HG02840 (cell line): Measurements from ENCODE around the gene FBXO30.

Experiments used
- ATAC-seq: cut with Tn5 transposase; IDR thresholded peaks from one replicate; pipeline ENCODE4 v1.9.1; 2021; ENCODE audit warnings: mild to moderate bottlenecking, moderate library complexity, moderate number of reproducible peaks; ENCODE audit not compliant: unreplicated experiment, low FRiP score

The FBXO30 gene

GRCh38 chr6:145822456-145822855, 7.9 kb upstream of the FBXO30 start:
- ATAC-seq = no peak

GRCh38 chr6:145819994-145820393, 5.4 kb upstream of the FBXO30 start:
- no peak for ATAC-seq

GRCh38 chr6:145818796-145819195, 4.2 kb upstream of the FBXO30 start:
- ATAC-seq = no peak

- no peak for ATAC-seq
Observed at GRCh38 chr6:145816392-145816791, 1.8 kb upstream of the FBXO30 start.

GRCh38 chr6:145815309-145816274, 997 bp upstream of the FBXO30 start:
- ATAC-seq = peak; percentile 3

GRCh38 chr6:145814035-145814500, 527 bp downstream of the FBXO30 start:
- ATAC-seq = peak; percentile 15

- ATAC-seq = no peak
Observed at GRCh38 chr6:145813285-145814034, 1.1 kb downstream of the FBXO30 start.

- ATAC-seq = no peak
Observed at GRCh38 chr6:145811741-145812140, 2.9 kb downstream of the FBXO30 start.

- ATAC-seq = no peak
Observed at GRCh38 chr6:145809785-145810184, 4.8 kb downstream of the FBXO30 start.

- peak; percentile 46 for ATAC-seq
Observed at GRCh38 chr6:145809211-145809610, 5.4 kb downstream of the FBXO30 start.

GRCh38 chr6:145808239-145808638, 6.4 kb downstream of the FBXO30 start:
- no peak for ATAC-seq

GRCh38 chr6:145802141-145802540, 12.5 kb downstream of the FBXO30 start:
- ATAC-seq = no peak

GRCh38 chr6:145801021-145801420, 13.6 kb downstream of the FBXO30 start:
- no peak for ATAC-seq

- no peak for ATAC-seq
Observed at GRCh38 chr6:145798530-145798929, 16.1 kb downstream of the FBXO30 start.

GRCh38 chr6:145789443-145789842, 25.2 kb downstream of the FBXO30 start:
- ATAC-seq = no peak

GRCh38 chr6:145787688-145788087, 26.9 kb downstream of the FBXO30 start:
- no peak for ATAC-seq

GRCh38 chr6:145784683-145785082, 29.9 kb downstream of the FBXO30 start:
- peak; percentile 63 for ATAC-seq

- no peak for ATAC-seq
Observed at GRCh38 chr6:145783796-145784195, 30.8 kb downstream of the FBXO30 start.

GRCh38 chr6:145772846-145773245, 41.7 kb downstream of the FBXO30 start:
- ATAC-seq = no peak

GRCh38 chr6:145765449-145765848, 49.1 kb downstream of the FBXO30 start:
- no peak for ATAC-seq

GRCh38 chr6:145763742-145764141, 50.9 kb downstream of the FBXO30 start:
- ATAC-seq = no peak
